ENCODE data around the gene PHF1.
A peak's percentile ranks its signal among the peaks of the same experiment; 100 is the strongest.

PHF1 gene

DNA sequence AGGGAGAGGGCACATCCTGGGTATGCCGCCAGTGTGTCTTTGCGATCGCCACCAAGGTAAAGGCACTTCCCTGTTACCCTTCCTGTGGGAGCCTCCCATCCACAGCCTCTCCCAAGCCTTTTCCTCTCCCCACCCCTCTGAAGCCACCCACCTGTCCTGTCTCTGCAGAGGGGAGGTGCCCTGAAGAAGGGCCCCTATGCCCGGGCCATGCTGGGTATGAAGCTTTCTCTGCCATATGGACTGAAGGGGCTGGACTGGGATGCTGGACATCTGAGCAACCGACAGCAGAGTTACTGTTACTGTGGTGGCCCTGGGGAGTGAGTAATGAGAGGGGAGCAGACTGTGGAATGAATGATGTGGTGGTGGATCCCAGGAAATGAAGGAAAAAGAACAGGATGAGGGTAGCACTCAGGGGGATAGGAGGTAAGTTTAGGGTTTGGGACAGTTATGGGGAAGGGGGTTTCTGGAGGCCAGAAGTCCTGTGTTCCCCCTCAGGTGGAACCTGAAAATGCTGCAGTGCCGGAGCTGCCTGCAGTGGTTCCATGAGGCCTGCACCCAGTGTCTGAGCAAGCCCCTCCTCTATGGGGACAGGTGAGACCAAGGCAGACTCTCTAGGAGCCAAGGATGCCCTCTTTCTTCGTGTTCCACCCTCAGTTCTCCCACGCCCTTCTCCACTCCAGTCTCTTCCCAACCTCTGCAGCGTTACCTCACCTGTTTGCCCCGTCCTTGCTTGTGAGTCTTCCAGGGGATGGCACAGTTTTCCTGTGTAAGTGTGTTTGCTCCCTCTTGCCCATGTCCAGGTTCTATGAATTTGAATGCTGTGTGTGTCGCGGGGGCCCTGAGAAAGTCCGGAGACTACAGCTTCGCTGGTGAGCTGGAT, 2.7 kb downstream of the PHF1 start:
- no peak overlapping the region for H3K27ac ChIP-seq (ENCODE audit: insufficient read depth in 1 of 2, low read depth in 1 of 2, low read length in 2 of 2, poor library complexity in 1 of 2, severe bottlenecking in 2 of 2)
- no peaks in the 10 kb centered on the region for H3K9me3 ChIP-seq (ENCODE audit: control extremely low read depth in 1 of 5, control insufficient read depth in 4 of 5, insufficient read depth in 2 of 5, low read depth in 1 of 5, low read length in 4 of 5)
- 99% methylated on average over 6 of the region's 14 CpGs for WGBS (ENCODE audit: insufficient coverage)
- peaks cover 4 to 46% (median 33%) of the 10 kb centered on the region in 4 experiments for H3K36me3 ChIP-seq (ENCODE audit: control insufficient read depth in 4 of 4, insufficient read depth in 4 of 4, low read length in 3 of 4)
- POLR2A ChIA-PET: no interaction called here
- peaks cover 11 to 53% (median 39%) of the 10 kb centered on the region in 4 experiments for H3K4me1 ChIP-seq (ENCODE audit: control extremely low read depth in 1 of 4, control insufficient read depth in 4 of 4, insufficient read depth in 4 of 4, low read length in 3 of 4)
- no peak for DNase-seq
- H3K4me3 ChIP-seq (ENCODE audit: control insufficient read depth in 1 of 7, extremely low read depth in 1 of 7, insufficient read depth in 4 of 7, low read depth in 2 of 7, low read length in 6 of 7): no peak overlapping the region
- H3K27me3 ChIP-seq (replicated peaks in 2 of 5; ENCODE audit: control insufficient read depth in 4 of 5, insufficient read depth in 5 of 5, low read length in 4 of 5): no peaks in the 10 kb centered on the region
- CTCF ChIA-PET: interaction anchor here (1.0 to 1.6 kb wide), 3 partner anchors 9 to 23 kb away, joined by 3 read pairs; no protein-coding TSS in a partner anchor

DNA sequence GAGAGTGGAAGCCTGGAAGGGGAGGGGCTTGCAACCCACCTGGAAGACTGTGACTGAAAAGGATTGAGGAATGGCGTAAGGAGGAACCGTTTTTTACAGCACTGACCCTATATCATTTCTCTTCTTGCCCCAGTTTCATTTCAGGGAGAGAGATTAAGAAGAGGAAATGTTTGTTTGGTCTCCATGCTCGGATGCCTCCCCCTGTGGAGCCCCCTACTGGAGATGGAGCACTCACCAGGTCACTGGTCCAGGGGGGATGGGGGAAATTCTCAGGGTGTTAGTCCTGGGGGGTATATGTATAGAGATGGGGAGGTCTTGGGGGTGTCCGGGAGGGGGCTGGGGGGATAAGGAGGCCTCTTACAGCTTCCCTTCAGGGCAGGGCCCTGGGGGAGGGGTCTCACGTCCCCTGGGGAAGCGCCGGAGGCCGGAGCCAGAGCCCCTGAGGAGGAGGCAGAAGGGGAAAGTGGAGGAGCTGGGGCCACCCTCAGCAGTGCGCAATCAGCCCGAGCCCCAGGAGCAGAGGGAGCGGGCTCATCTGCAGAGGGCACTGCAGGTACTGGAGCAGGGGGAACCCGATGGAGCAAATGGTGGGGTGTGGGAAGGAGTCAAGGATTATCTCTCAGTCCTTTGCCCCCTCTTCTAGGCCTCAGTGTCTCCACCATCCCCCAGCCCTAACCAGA, 3.9 kb downstream of the PHF1 start:
- Histone ChIP-seq H3K27ac (ENCODE audit: insufficient read depth in 1 of 2, low read depth in 1 of 2, low read length in 2 of 2, poor library complexity in 1 of 2, severe bottlenecking in 2 of 2) (no peak overlapping the region), H3K4me3 (ENCODE audit: control insufficient read depth in 1 of 7, extremely low read depth in 1 of 7, insufficient read depth in 4 of 7, low read depth in 2 of 7, low read length in 6 of 7) (no peak overlapping the region), H3K4me1 (ENCODE audit: control extremely low read depth in 1 of 4, control insufficient read depth in 4 of 4, insufficient read depth in 4 of 4, low read length in 3 of 4) (peaks cover 18 to 56% (median 46%) of the 10 kb centered on the region in 4 experiments), H3K36me3 (ENCODE audit: control insufficient read depth in 4 of 4, insufficient read depth in 4 of 4, low read length in 3 of 4) (peaks cover 4 to 45% (median 33%) of the 10 kb centered on the region in 4 experiments), H3K9me3 (ENCODE audit: control extremely low read depth in 1 of 5, control insufficient read depth in 4 of 5, insufficient read depth in 2 of 5, low read depth in 1 of 5, low read length in 4 of 5) (no peaks in the 10 kb centered on the region), H3K27me3 (replicated peaks in 2 of 5; ENCODE audit: control insufficient read depth in 4 of 5, insufficient read depth in 5 of 5, low read length in 4 of 5) (no peaks in the 10 kb centered on the region)
- POLR2A ChIA-PET: no interaction called here
- CTCF ChIA-PET: interaction anchor here (1.6 kb wide), 1 partner anchor 24 kb away, joined by 3 read pairs; no protein-coding TSS in a partner anchor
- peak in 2 of 3 donors; percentile 62 to 65 for DNase-seq
- WGBS (ENCODE audit: insufficient coverage): 96% methylated on average over 6 of the region's 12 CpGs

DNA sequence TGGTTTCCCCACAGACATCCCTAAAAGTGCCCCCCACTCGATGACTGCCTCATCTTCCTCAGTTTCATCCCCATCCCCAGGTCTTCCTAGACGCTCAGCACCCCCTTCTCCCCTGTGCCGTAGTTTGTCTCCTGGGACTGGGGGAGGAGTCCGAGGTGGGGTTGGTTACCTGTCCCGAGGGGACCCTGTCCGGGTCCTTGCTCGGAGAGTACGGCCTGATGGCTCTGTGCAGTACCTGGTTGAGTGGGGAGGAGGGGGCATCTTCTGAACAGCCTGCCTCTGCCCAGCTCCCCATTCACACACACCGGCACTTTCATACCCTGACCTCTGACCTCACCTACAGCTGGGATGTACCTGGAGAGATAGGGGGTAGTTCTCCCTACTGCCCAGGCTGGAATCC, 5.0 kb downstream of the PHF1 start:
- 95% methylated on average over 2 of the region's 9 CpGs for WGBS (ENCODE audit: insufficient coverage)
- Histone ChIP-seq H3K4me1 (ENCODE audit: control extremely low read depth in 1 of 4, control insufficient read depth in 4 of 4, insufficient read depth in 4 of 4, low read length in 3 of 4) (peaks cover 18 to 60% (median 49%) of the 10 kb centered on the region in 4 experiments), H3K27ac (ENCODE audit: insufficient read depth in 1 of 2, low read depth in 1 of 2, low read length in 2 of 2, poor library complexity in 1 of 2, severe bottlenecking in 2 of 2) (peak overlapping the region in 1 of 2 experiments; percentile 35), H3K9me3 (ENCODE audit: control extremely low read depth in 1 of 5, control insufficient read depth in 4 of 5, insufficient read depth in 2 of 5, low read depth in 1 of 5, low read length in 4 of 5) (no peaks in the 10 kb centered on the region), H3K27me3 (replicated peaks in 2 of 5; ENCODE audit: control insufficient read depth in 4 of 5, insufficient read depth in 5 of 5, low read length in 4 of 5) (no peaks in the 10 kb centered on the region), H3K4me3 (ENCODE audit: control insufficient read depth in 1 of 7, extremely low read depth in 1 of 7, insufficient read depth in 4 of 7, low read depth in 2 of 7, low read length in 6 of 7) (no peak overlapping the region), H3K36me3 (ENCODE audit: control insufficient read depth in 4 of 4, insufficient read depth in 4 of 4, low read length in 3 of 4) (peaks cover 4 to 45% (median 33%) of the 10 kb centered on the region in 4 experiments)
- ChIA-PET POLR2A (no interaction called here), CTCF (interaction anchor here (0.6 to 1.6 kb wide), 3 partner anchors 11 to 152 kb away, joined by 3 to 4 read pairs (median 3); no protein-coding TSS in a partner anchor)
- no peak for DNase-seq

DNA sequence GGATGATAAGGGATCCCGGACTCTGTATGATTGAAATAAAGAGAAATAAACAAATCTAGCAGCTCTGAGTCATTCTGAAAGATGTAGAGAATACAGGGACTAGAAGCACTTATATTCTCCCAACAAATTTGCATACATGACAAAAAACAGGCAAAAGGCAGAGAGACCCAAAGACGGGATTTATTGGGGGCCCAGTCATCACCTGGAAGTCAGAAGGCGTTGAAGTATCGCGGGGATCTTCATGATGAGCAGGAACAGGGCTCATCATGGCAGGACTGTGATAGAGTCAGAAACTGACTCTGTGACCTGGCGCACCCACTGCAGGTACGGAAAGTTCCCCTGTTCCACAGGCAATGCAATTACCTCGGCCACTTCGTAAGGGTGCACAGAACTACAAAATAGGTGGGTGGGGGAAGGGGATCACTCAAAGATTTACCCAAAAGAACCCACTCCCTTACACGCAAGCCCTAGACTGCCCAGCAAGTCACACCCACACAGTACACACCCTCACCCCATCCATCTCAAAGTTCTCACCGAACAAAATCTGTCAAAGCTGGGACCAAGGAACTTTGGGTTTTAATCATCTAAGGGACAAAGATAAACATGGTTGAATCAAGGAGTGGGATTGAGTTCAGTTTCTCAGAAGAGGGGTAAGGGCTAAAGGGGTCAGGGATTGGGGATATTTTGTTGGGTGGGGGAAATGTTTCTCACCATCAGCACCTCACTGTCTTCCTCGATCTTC, 5.7 kb downstream of the PHF1 start:
- Histone ChIP-seq H3K27ac (ENCODE audit: insufficient read depth in 1 of 2, low read depth in 1 of 2, low read length in 2 of 2, poor library complexity in 1 of 2, severe bottlenecking in 2 of 2) (peak overlapping the region; percentile 55 to 88), H3K4me3 (ENCODE audit: control insufficient read depth in 1 of 7, extremely low read depth in 1 of 7, insufficient read depth in 4 of 7, low read depth in 2 of 7, low read length in 6 of 7) (peak overlapping the region in 6 of 7 experiments; percentile 70 to 91 (median 80)), H3K36me3 (ENCODE audit: control insufficient read depth in 4 of 4, insufficient read depth in 4 of 4, low read length in 3 of 4) (peaks cover 4 to 45% (median 33%) of the 10 kb centered on the region in 4 experiments), H3K27me3 (replicated peaks in 2 of 5; ENCODE audit: control insufficient read depth in 4 of 5, insufficient read depth in 5 of 5, low read length in 4 of 5) (no peaks in the 10 kb centered on the region), H3K4me1 (ENCODE audit: control extremely low read depth in 1 of 4, control insufficient read depth in 4 of 4, insufficient read depth in 4 of 4, low read length in 3 of 4) (peaks cover 15 to 55% (median 45%) of the 10 kb centered on the region in 4 experiments), H3K9me3 (ENCODE audit: control extremely low read depth in 1 of 5, control insufficient read depth in 4 of 5, insufficient read depth in 2 of 5, low read depth in 1 of 5, low read length in 4 of 5) (no peaks in the 10 kb centered on the region)
- DNase-seq: no peak
- POLR2A ChIA-PET: no interaction called here
- 93% methylated on average over 6 of the region's 12 CpGs for WGBS (ENCODE audit: insufficient coverage)
- CTCF ChIA-PET: interaction anchor here (0.6 to 1.6 kb wide), 5 partner anchors 9 to 151 kb away, joined by 3 to 4 read pairs (median 4); no protein-coding TSS in a partner anchor

DNA sequence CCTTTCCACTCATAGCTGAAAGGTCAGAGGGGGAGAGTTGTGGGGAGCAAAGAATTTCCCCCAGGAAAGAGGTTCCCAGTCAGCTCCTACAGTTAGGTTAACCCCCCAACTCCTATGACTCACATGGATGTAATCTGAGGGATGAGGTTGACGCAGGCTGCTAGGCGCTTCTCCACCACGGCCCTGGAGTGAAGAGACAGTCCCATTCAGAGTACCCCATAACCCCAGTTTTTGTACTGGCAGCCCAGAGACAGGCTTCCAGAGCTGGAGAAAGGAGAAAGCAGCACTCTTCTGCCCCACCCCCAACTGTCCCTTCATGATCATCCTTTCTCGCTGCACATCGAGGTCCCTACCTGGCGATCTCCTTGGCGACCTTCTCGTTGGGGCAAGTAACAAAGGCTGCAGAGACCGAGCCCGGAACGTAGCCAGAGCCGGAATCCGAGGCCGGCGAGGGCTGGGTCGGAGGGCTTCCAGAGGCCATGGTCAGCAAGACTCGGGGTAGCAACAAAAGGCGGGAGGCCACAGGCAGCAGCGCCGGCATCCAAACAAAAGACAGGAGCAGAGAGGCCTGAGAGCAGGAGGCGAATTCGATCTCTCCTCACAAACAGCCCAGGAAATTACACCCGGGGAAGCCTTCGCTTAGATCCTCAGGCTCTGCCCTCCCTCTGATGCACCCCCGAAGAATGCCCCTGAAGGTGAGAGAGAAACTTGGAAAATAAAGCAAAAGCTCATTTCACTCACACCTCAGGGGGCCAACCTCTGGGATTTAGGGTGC, 6.5 kb downstream of the PHF1 start:
- CTCF ChIA-PET: interaction anchor here (1.0 to 1.9 kb wide), 8 partner anchors 8 to 141 kb away, joined by 3 to 4 read pairs (median 4); partner anchors contain the start of genes B3GALT4 and WDR46
- H3K4me3 ChIP-seq (ENCODE audit: control insufficient read depth in 1 of 7, extremely low read depth in 1 of 7, insufficient read depth in 4 of 7, low read depth in 2 of 7, low read length in 6 of 7): peak overlapping the region; percentile 58 to 91 (median 80)
- H3K27me3 ChIP-seq (replicated peaks in 2 of 5; ENCODE audit: control insufficient read depth in 4 of 5, insufficient read depth in 5 of 5, low read length in 4 of 5): no peaks in the 10 kb centered on the region
- H3K27ac ChIP-seq (ENCODE audit: insufficient read depth in 1 of 2, low read depth in 1 of 2, low read length in 2 of 2, poor library complexity in 1 of 2, severe bottlenecking in 2 of 2): peak overlapping the region; percentile 55 to 88
- no peak for DNase-seq
- peaks cover 14 to 48% (median 41%) of the 10 kb centered on the region in 4 experiments for H3K4me1 ChIP-seq (ENCODE audit: control extremely low read depth in 1 of 4, control insufficient read depth in 4 of 4, insufficient read depth in 4 of 4, low read length in 3 of 4)
- H3K36me3 ChIP-seq (ENCODE audit: control insufficient read depth in 4 of 4, insufficient read depth in 4 of 4, low read length in 3 of 4): peaks cover 4 to 43% (median 33%) of the 10 kb centered on the region in 4 experiments
- under 1% methylated on average over 17 of the region's 25 CpGs for WGBS (ENCODE audit: insufficient coverage)
- no peaks in the 10 kb centered on the region for H3K9me3 ChIP-seq (ENCODE audit: control extremely low read depth in 1 of 5, control insufficient read depth in 4 of 5, insufficient read depth in 2 of 5, low read depth in 1 of 5, low read length in 4 of 5)
- POLR2A ChIA-PET: no interaction called here
